Thyroid gland (tissue), 4 donors: ENCODE data around the gene ENOX2. TPM values are rescaled to one million over a fixed set of nuclear protein-coding genes. Genes with fewer than 3 reads are reported as not detected.

Experiments used
- DNase-seq, 2 donors: peaks; one replicate each; pipeline ENCODE4 v3.0.0-alpha.2; 2019
- H3K27ac ChIP-seq, 3 donors: fragments of 200-600 bp; sonication (generic); 1 replicate in 2 of 3; 2 replicates in 1 of 3; pipeline ENCODE4 v1.5.1; 2016 to 2019; ENCODE audit warnings: mild to moderate bottlenecking in 1 of 3, moderate library complexity in 1 of 3
- H3K27me3 ChIP-seq: fragments of 200-600 bp; sonication (generic); one replicate; pipeline ENCODE4 v1.5.1; 2019
- H3K36me3 ChIP-seq, 2 donors: fragments of 200-600 bp; sonication (generic); one replicate each; pipeline ENCODE4 v1.5.1; 2016 to 2019
- H3K4me1 ChIP-seq, 2 donors: fragments of 200-600 bp; sonication (generic); one replicate each; pipeline ENCODE4 v1.5.1; 2017 to 2019
- H3K4me3 ChIP-seq, 3 donors: fragments of 200-600 bp; sonication (generic); replicated peaks in 1 of 3; 1 replicate in 2 of 3; 2 replicates in 1 of 3; pipeline ENCODE4 v1.5.1; 2016; ENCODE audit warnings: mild to moderate bottlenecking in 1 of 3
- H3K9me3 ChIP-seq: fragments of 200-600 bp; sonication (generic); one replicate; pipeline ENCODE4 v1.5.1; 2017
- CTCF ChIP-seq, 6 experiments: fragments of 200-600 bp in 3 of 6; fragments of 450-650 bp in 3 of 6; sonication (generic) in 3 of 6; IDR thresholded peaks; one replicate each; pipeline ENCODE4 v1.5.1; 2016 to 2019; ENCODE audit warnings: antibody characterized with exemption in 6 of 6, mild to moderate bottlenecking in 2 of 6, inconsistent platforms in 1 of 6, moderate library complexity in 1 of 6
- POLR2A ChIP-seq, 2 donors: fragments of 450-650 bp; IDR thresholded peaks; one replicate each; pipeline ENCODE4 v1.6.1; 2017; ENCODE audit warnings: antibody characterized with exemption in 2 of 2, mild to moderate bottlenecking in 2 of 2, moderate library complexity in 1 of 2
- WGBS, 2 donors: methylation state at CpG; one replicate each; pipeline ENCODE4 v1.1.5; 2017; 5-methylcytosine and 5-hydroxymethylcytosine counted together
- intact Hi-C: fragments of 100-400 bp; cut with DNase I; formaldehyde crosslinking; loops from one replicate; pipeline ENCODE4 v1.15.1; 2023
- total RNA-seq, 4 donors: library from RNA; depleted of rRNA; stranded (reverse); fragments of >200 nt; gene quantifications; one replicate each; pipeline ENCODE4 v1.2.3, GENCODE V29; 2016

ENOX2 gene
- total RNA-seq, 4 donors from 2014 or later, result 11.8 to 25.2 (median 20.1) TPM

GRCh38 chrX:130682990-130683389, 220.0 kb downstream of the ENOX2 start:
- DNase-seq, result no peak
- no peak overlapping the region for H3K27ac ChIP-seq
- intact Hi-C loops, result no loop called here
- TF ChIP-seq CTCF (IDR thresholded peaks at IDR 0.05) (no peak), POLR2A (IDR thresholded peaks at IDR 0.05) (no peak)
- 73 to 79% methylated on average over 2 of the region's 2 CpGs for WGBS, 2 donors
- H3K36me3 ChIP-seq, result no peaks in the 10 kb centered on the region
- no peaks in the 10 kb centered on the region for H3K27me3 ChIP-seq
- H3K4me1 ChIP-seq, result no peaks in the 10 kb centered on the region
- H3K9me3 ChIP-seq, result no peaks in the 10 kb centered on the region
- no peak overlapping the region for H3K4me3 ChIP-seq

GRCh38 chrX:130680164-130681035, 222.6 kb downstream of the ENOX2 start:
- intact Hi-C loops, result no loop called here
- H3K27ac ChIP-seq, result peak overlapping the region; percentile 4 to 27 (median 24)
- H3K9me3 ChIP-seq, result no peaks in the 10 kb centered on the region
- peak; percentile 4 to 6 for DNase-seq
- 62 to 70% methylated on average over 2 of the region's 2 CpGs for WGBS, 2 donors
- H3K4me3 ChIP-seq, result no peak overlapping the region
- H3K27me3 ChIP-seq, result no peaks in the 10 kb centered on the region
- no peaks in the 10 kb centered on the region for H3K4me1 ChIP-seq
- no peaks in the 10 kb centered on the region for H3K36me3 ChIP-seq
- TF ChIP-seq CTCF (IDR thresholded peaks at IDR 0.05) (no peak), POLR2A (IDR thresholded peaks at IDR 0.05) (no peak)

GRCh38 chrX:130676861-130677260, 226.1 kb downstream of the ENOX2 start:
- no peaks in the 10 kb centered on the region for H3K27me3 ChIP-seq
- WGBS, 2 donors, result 81 to 88% methylated on average over 2 of the region's 2 CpGs
- intact Hi-C loops, result no loop called here
- H3K27ac ChIP-seq, result no peak overlapping the region
- H3K36me3 ChIP-seq, result no peaks in the 10 kb centered on the region
- H3K4me3 ChIP-seq, result no peak overlapping the region
- DNase-seq, result no peak
- no peaks in the 10 kb centered on the region for H3K9me3 ChIP-seq
- no peaks in the 10 kb centered on the region for H3K4me1 ChIP-seq
- no peak for TF ChIP-seq POLR2A (IDR thresholded peaks at IDR 0.05)
- no peak for TF ChIP-seq CTCF (IDR thresholded peaks at IDR 0.05)

- WGBS, 2 donors, result 90 to 100% methylated on average over 2 of the region's 6 CpGs
- no peaks in the 10 kb centered on the region for H3K4me1 ChIP-seq
- no peaks in the 10 kb centered on the region for H3K9me3 ChIP-seq
- no peak overlapping the region for H3K27ac ChIP-seq
- H3K36me3 ChIP-seq, result no peaks in the 10 kb centered on the region
- intact Hi-C loops, result no loop called here
- no peaks in the 10 kb centered on the region for H3K27me3 ChIP-seq
- no peak overlapping the region for H3K4me3 ChIP-seq
- no peak for DNase-seq
- TF ChIP-seq CTCF (IDR thresholded peaks at IDR 0.05), result no peak
- no peak for TF ChIP-seq POLR2A (IDR thresholded peaks at IDR 0.05)
Measured at GRCh38 chrX:130672214-130672613, 230.8 kb downstream of the ENOX2 start.

GRCh38 chrX:130669233-130669632, 233.8 kb downstream of the ENOX2 start:
- WGBS, 2 donors, result 92 to 94% methylated on average over 1 of the region's 1 CpG
- no peak overlapping the region for H3K4me3 ChIP-seq
- no peak for TF ChIP-seq POLR2A (IDR thresholded peaks at IDR 0.05)
- H3K27me3 ChIP-seq, result no peaks in the 10 kb centered on the region
- DNase-seq, result no peak
- H3K27ac ChIP-seq, result no peak overlapping the region
- no peaks in the 10 kb centered on the region for H3K4me1 ChIP-seq
- intact Hi-C loops, result no loop called here
- H3K36me3 ChIP-seq, result no peaks in the 10 kb centered on the region
- no peaks in the 10 kb centered on the region for H3K9me3 ChIP-seq
